Mucosa of stomach (tissue), 1 donor: ENCODE data around the gene PARP6.
A peak's percentile ranks its signal among the peaks of the same experiment; 100 is the strongest.

ENCODE experiments used
- H3K27me3 ChIP-seq: one replicate; pipeline ENCODE4 v1.7.0; 2013; ENCODE audit warnings: mild to moderate bottlenecking, low read length; ENCODE audit not compliant: control insufficient read depth, insufficient read depth
- H3K36me3 ChIP-seq: one replicate; pipeline ENCODE4 v1.7.0; 2013; ENCODE audit warnings: low read length; ENCODE audit not compliant: control insufficient read depth, insufficient read depth
- H3K4me1 ChIP-seq: one replicate; pipeline ENCODE4 v1.7.0; 2013; ENCODE audit warnings: mild to moderate bottlenecking, low read length; ENCODE audit not compliant: control insufficient read depth, insufficient read depth
- H3K4me3 ChIP-seq: one replicate; pipeline ENCODE4 v1.7.0; 2013; ENCODE audit warnings: low read length
- H3K9ac ChIP-seq: one replicate; pipeline ENCODE4 v1.7.0; 2013; ENCODE audit warnings: mild to moderate bottlenecking, low read length, moderate library complexity
- H3K9me3 ChIP-seq: one replicate; pipeline ENCODE4 v1.7.0; 2013; ENCODE audit warnings: mild to moderate bottlenecking, low read length, moderate library complexity; ENCODE audit not compliant: control insufficient read depth
- donor health status: Pancreatic carcinoma.

The PARP6 gene

GRCh38 chr15:72237029-72237852 is 35.1 kb downstream of the PARP6 start:
- no peaks in the 10 kb centered on the region for H3K27me3 ChIP-seq
- no peak overlapping the region for H3K9ac ChIP-seq
- no peak overlapping the region for H3K4me3 ChIP-seq
- no peaks in the 10 kb centered on the region for H3K9me3 ChIP-seq
- H3K36me3 ChIP-seq, result no peaks in the 10 kb centered on the region
- H3K4me1 ChIP-seq, result peaks cover 21% of the 10 kb centered on the region

- Histone ChIP-seq H3K4me3 (no peak overlapping the region), H3K9me3 (no peaks in the 10 kb centered on the region), H3K4me1 (peaks cover 24% of the 10 kb centered on the region), H3K36me3 (no peaks in the 10 kb centered on the region), H3K27me3 (no peaks in the 10 kb centered on the region), H3K9ac (no peak overlapping the region)
Measured at GRCh38 chr15:72236381-72237003, 35.9 kb downstream of the PARP6 start.

GRCh38 chr15:72235298-72235697 is 37.1 kb downstream of the PARP6 start:
- Histone ChIP-seq H3K27me3 (no peaks in the 10 kb centered on the region), H3K9ac (no peak overlapping the region), H3K4me3 (no peak overlapping the region), H3K36me3 (no peaks in the 10 kb centered on the region), H3K9me3 (no peaks in the 10 kb centered on the region), H3K4me1 (peaks cover 24% of the 10 kb centered on the region)

GRCh38 chr15:72233769-72234168 is 38.6 kb downstream of the PARP6 start:
- Histone ChIP-seq H3K36me3 (no peaks in the 10 kb centered on the region), H3K27me3 (no peaks in the 10 kb centered on the region), H3K9me3 (no peaks in the 10 kb centered on the region), H3K4me1 (peaks cover 33% of the 10 kb centered on the region), H3K9ac (no peak overlapping the region), H3K4me3 (no peak overlapping the region)

- H3K9me3 ChIP-seq, result no peaks in the 10 kb centered on the region
- peaks cover 42% of the 10 kb centered on the region for H3K4me1 ChIP-seq
- peak overlapping the region; percentile 29 for H3K4me3 ChIP-seq
- H3K27me3 ChIP-seq, result no peaks in the 10 kb centered on the region
- peak overlapping the region; percentile 68 for H3K9ac ChIP-seq
- no peaks in the 10 kb centered on the region for H3K36me3 ChIP-seq
Measured at GRCh38 chr15:72231833-72232478, 40.4 kb downstream of the PARP6 start.

- Histone ChIP-seq H3K9ac (peak within 1 kb of the TSS; percentile 79), H3K9me3 (no peaks in the 10 kb centered on the region), H3K27me3 (no peaks in the 10 kb centered on the region), H3K4me1 (peaks cover 41% of the 10 kb centered on the region), H3K4me3 (peak within 1 kb of the TSS; percentile 67), H3K36me3 (no peaks in the 10 kb centered on the region)
Measured at GRCh38 chr15:72231066-72231832, 41.1 kb downstream of the PARP6 start, which contains the start of gene PKM. TSS of gene PKM (minus strand) at chr15:72231190. CDS start at chr15:72219097, 12,093 bp downstream.

- Histone ChIP-seq H3K4me3 (peak overlapping the region; percentile 67), H3K4me1 (peaks cover 41% of the 10 kb centered on the region), H3K9ac (peak overlapping the region; percentile 79)
Measured at GRCh38 chr15:72230197-72231065, 41.9 kb downstream of the PARP6 start.

GRCh38 chr15:72229947-72230196 is 42.5 kb downstream of the PARP6 start:
- H3K4me1 ChIP-seq, result peaks cover 41% of the 10 kb centered on the region
- H3K9me3 ChIP-seq, result no peaks in the 10 kb centered on the region
- no peaks in the 10 kb centered on the region for H3K27me3 ChIP-seq
- peak overlapping the region; percentile 79 for H3K9ac ChIP-seq
- peak overlapping the region; percentile 67 for H3K4me3 ChIP-seq
- no peaks in the 10 kb centered on the region for H3K36me3 ChIP-seq

More at GRCh38 chr15:72230197-72231065, 41.9 kb downstream of the PARP6 start:
- H3K9me3 ChIP-seq, result no peaks in the 10 kb centered on the region
- no peaks in the 10 kb centered on the region for H3K27me3 ChIP-seq
- no peaks in the 10 kb centered on the region for H3K36me3 ChIP-seq

- no peaks in the 10 kb centered on the region for H3K9me3 ChIP-seq
- peak overlapping the region; percentile 67 for H3K4me3 ChIP-seq
- H3K9ac ChIP-seq, result peak overlapping the region; percentile 79
- H3K4me1 ChIP-seq, result peaks cover 41% of the 10 kb centered on the region
- no peaks in the 10 kb centered on the region for H3K27me3 ChIP-seq
- H3K36me3 ChIP-seq, result no peaks in the 10 kb centered on the region
Measured at GRCh38 chr15:72229076-72229946, 43.0 kb downstream of the PARP6 start.

GRCh38 chr15:72227720-72228119 is 44.6 kb downstream of the PARP6 start:
- no peak overlapping the region for H3K4me3 ChIP-seq
- H3K4me1 ChIP-seq, result peaks cover 39% of the 10 kb centered on the region
- no peaks in the 10 kb centered on the region for H3K27me3 ChIP-seq
- H3K9me3 ChIP-seq, result no peaks in the 10 kb centered on the region
- no peaks in the 10 kb centered on the region for H3K36me3 ChIP-seq
- no peak overlapping the region for H3K9ac ChIP-seq
